ENCODE measurements around the gene PRM2. TPM values are rescaled to one million over a fixed set of nuclear protein-coding genes. Genes with fewer than 3 reads are reported as not detected.

Gene PRM2
- total and polyA plus RNA-seq, 2 experiments from 2014 or later: not detected

- TF ChIP-seq NANOG (IDR thresholded peaks at IDR 0.05; ENCODE audit: borderline replicate concordance): no peak
- no peak for TF ChIP-seq CREB1 (CRISPR knock-in tag; IDR thresholded peaks at IDR 0.05; ENCODE audit: low read depth)
- TF ChIP-seq STAT1 (IDR thresholded peaks at IDR 0.05; ENCODE audit: unreplicated experiment): no peak
- TF ChIP-seq EZH2phosphoT487 (IDR thresholded peaks at IDR 0.05; ENCODE audit: unreplicated experiment): no peak
- TF ChIP-seq POLR2AphosphoS5 (IDR thresholded peaks at IDR 0.05; ENCODE audit: low read depth): no peak
- no peak for TF ChIP-seq ETS1 (IDR thresholded peaks at IDR 0.05)
- no peak for TF ChIP-seq EZH2 (IDR thresholded peaks at IDR 0.05; ENCODE audit: low read depth, unreplicated experiment)
- no peak for TF ChIP-seq JUNB (IDR thresholded peaks at IDR 0.05; ENCODE audit: unreplicated experiment)
- no peak for TF ChIP-seq CTCF (conservative IDR thresholded peaks at IDR 0.05; ENCODE audit: low read depth in 2 of 2)
- no peak for TF ChIP-seq REST (IDR thresholded peaks at IDR 0.05; ENCODE audit: unreplicated experiment)
- no peak for TF ChIP-seq ZNF331 (CRISPR knock-in tag; IDR thresholded peaks at IDR 0.05; ENCODE audit: low read depth)
- TF ChIP-seq ZNF462 (CRISPR knock-in tag; IDR thresholded peaks at IDR 0.05): no peak
- TF ChIP-seq ZNF114 (CRISPR knock-in tag; IDR thresholded peaks at IDR 0.05): no peak
- peak overlapping the region; percentile 96; the same call in 1 of the 2 replicates for H2AFZ ChIP-seq
- H3F3A ChIP-seq (replicated peaks; ENCODE audit: low read depth): peaks cover 7% of the 10 kb centered on the region; the same call in 1 of the 2 replicates
- H3K27ac ChIP-seq (ENCODE audit: low read depth): no peak overlapping the region
- no peaks in the 10 kb centered on the region for H3K36me3 ChIP-seq (ENCODE audit: insufficient read depth)
- no peaks in the 10 kb centered on the region for H3K79me2 ChIP-seq (replicated peaks; ENCODE audit: insufficient read depth)
- H3K4me3 ChIP-seq: no peak overlapping the region
- DNase-seq (ENCODE audit: low spot score) (no peak), ATAC-seq (no peak)
- Mint-ChIP-seq H3K4me1 (peaks cover 22% of the 10 kb centered on the region), H3K9me3 (no peaks in the 10 kb centered on the region), H3K4me3 (no peak overlapping the region), H3K27me3 (ENCODE audit: insufficient read depth, low read depth, poor library complexity) (peaks cover under 1% of the 10 kb centered on the region), H3K27ac (no peak overlapping the region), H3K36me3 (ENCODE audit: low read depth) (no peaks in the 10 kb centered on the region)
- H3K4me2 ChIP-seq: no peak overlapping the region
- H3K27me3 ChIP-seq (ENCODE audit: insufficient read depth): no peaks in the 10 kb centered on the region
- peaks cover 21% of the 10 kb centered on the region for H3K4me1 ChIP-seq (ENCODE audit: insufficient read depth)
- H3K9me2 ChIP-seq (ENCODE audit: insufficient read depth): no peaks in the 10 kb centered on the region
- no peaks in the 10 kb centered on the region for H4K20me1 ChIP-seq (replicated peaks; ENCODE audit: insufficient read depth)
Measured at GRCh38 chr16:11295672-11296071, 19.4 kb upstream of the PRM2 start.
